IMR-90 (cell line): ENCODE results near the gene ROBO2. TPM values are rescaled to one million over a fixed set of nuclear protein-coding genes. Genes with fewer than 3 reads are reported as not detected.

Experiments
- ATAC-seq: fragments of 200-7000 bp; cut with Tn5 transposase; 2 replicates; pipeline ENCODE4 v1.9.1; 2020; ENCODE audit warnings: low read depth, mild to moderate bottlenecking, moderate library complexity
- BruUV-seq: library from RNA; stranded (reverse); fragments of 400-500 nt; replicated peaks from 2 replicates; lab custom pipeline; 2021; lab: Mats Ljungman, UMichigan
- CTCF ChIA-PET: fragments of 300-600 bp; formaldehyde crosslinking; extraction: SDS; loops from one replicate; lab custom pipeline; 2021; ENCODE audit warnings: antibody characterized with exemption; lab: Yijun Ruan, JAX
- POLR2A ChIA-PET: fragments of 300-600 bp; sonication (Branson Sonifier 250); formaldehyde crosslinking; loops from one replicate; lab custom pipeline; 2022; ENCODE audit warnings: antibody characterized with exemption; ENCODE audit not compliant: unreplicated experiment; lab: Charles Lee
- DNase-seq: peaks from one replicate; pipeline ENCODE4 v3.0.0; 2013
- H2AFZ ChIP-seq: replicated peaks from 2 replicates; pipeline ENCODE3; 2013; ENCODE audit warnings: low read length, mild to moderate bottlenecking; ENCODE audit not compliant: poor library complexity
- H2AK5ac ChIP-seq: 2 replicates; pipeline ENCODE4 v1.6.1; 2013; ENCODE audit warnings: low read depth, low read length, inconsistent platforms
- H2AK9ac ChIP-seq: replicated peaks from 2 replicates; pipeline ENCODE3; 2013; ENCODE audit warnings: mild to moderate bottlenecking, low read depth, low read length, moderate library complexity; ENCODE audit not compliant: poor library complexity
- H2BK120ac ChIP-seq: 2 replicates; pipeline ENCODE4 v1.6.1; 2013; ENCODE audit warnings: low read depth, low read length, inconsistent platforms
- H2BK15ac ChIP-seq: 3 replicates; pipeline ENCODE4 v1.6.1; 2013; ENCODE audit warnings: low read depth, low read length, inconsistent platforms
- H2BK20ac ChIP-seq: 2 replicates; pipeline ENCODE4 v1.6.1; 2013; ENCODE audit warnings: low read depth, mild to moderate bottlenecking, inconsistent platforms, low read length, moderate library complexity
- H2BK5ac ChIP-seq: 2 replicates; pipeline ENCODE4 v1.6.1; 2013; ENCODE audit warnings: mild to moderate bottlenecking, low read depth, low read length, inconsistent platforms; ENCODE audit not compliant: poor library complexity, severe bottlenecking
- H3K14ac ChIP-seq: replicated peaks from 2 replicates; pipeline ENCODE4 v1.6.1; 2013; ENCODE audit warnings: low read depth, low read length, inconsistent platforms
- H3K18ac ChIP-seq: 2 replicates; pipeline ENCODE4 v1.6.1; 2013; ENCODE audit warnings: low read depth, low read length, control low read depth
- H3K23ac ChIP-seq: 2 replicates; pipeline ENCODE4 v1.6.1; 2013; ENCODE audit warnings: low read depth, low read length, inconsistent platforms
- H3K27ac ChIP-seq: 2 replicates; pipeline ENCODE4 v1.5.1; 2013; ENCODE audit warnings: mild to moderate bottlenecking, control low read depth, low read length; ENCODE audit not compliant: insufficient read depth
- H3K27me3 ChIP-seq: 2 replicates; pipeline ENCODE4 v1.6.1; 2013; ENCODE audit warnings: low read length; ENCODE audit not compliant: control insufficient read depth, insufficient read depth
- H3K36me3 ChIP-seq: 2 replicates; pipeline ENCODE4 v1.6.1; 2013; ENCODE audit warnings: low read length, mixed read lengths; ENCODE audit not compliant: control insufficient read depth, insufficient read depth
- H3K4ac ChIP-seq: 2 replicates; pipeline ENCODE4 v1.6.1; 2013; ENCODE audit warnings: low read depth, low read length, inconsistent platforms
- H3K4me1 ChIP-seq: 2 replicates; pipeline ENCODE4 v1.6.1; 2013; ENCODE audit warnings: low read length, mixed read lengths; ENCODE audit not compliant: control insufficient read depth, insufficient read depth
- H3K4me2 ChIP-seq: 2 replicates; pipeline ENCODE4 v1.6.1; 2013; ENCODE audit warnings: low read depth, mild to moderate bottlenecking, control low read depth, low read length, moderate library complexity
- H3K4me3 ChIP-seq: 2 replicates; pipeline ENCODE4 v1.5.1; 2013; ENCODE audit warnings: low read depth, mild to moderate bottlenecking, control low read depth, low read length, moderate library complexity; ENCODE audit not compliant: insufficient read depth
- H3K56ac ChIP-seq: 2 replicates; pipeline ENCODE4 v1.6.1; 2013; ENCODE audit warnings: low read length, inconsistent platforms; ENCODE audit not compliant: insufficient read depth; ENCODE audit errors: extremely low read depth
- H3K79me1 ChIP-seq, 2 experiments: 2 replicates each; pipeline ENCODE4 v1.6.1; 2013; ENCODE audit warnings: low read length in 2 of 2, inconsistent platforms in 1 of 2, low read depth in 1 of 2
- H3K9ac ChIP-seq: 2 replicates; pipeline ENCODE4 v1.6.1; 2013; ENCODE audit warnings: low read depth, low read length, control low read depth
- H3K9me1 ChIP-seq: 2 replicates; pipeline ENCODE4 v1.6.1; 2013; ENCODE audit warnings: low read length, inconsistent platforms; ENCODE audit not compliant: insufficient read depth
- H3K9me3 ChIP-seq: 2 replicates; pipeline ENCODE4 v1.6.1; 2013; ENCODE audit warnings: low read length; ENCODE audit not compliant: control insufficient read depth, insufficient read depth
- H4K20me1 ChIP-seq: 2 replicates; pipeline ENCODE4 v1.6.1; 2013; ENCODE audit warnings: low read length, inconsistent platforms; ENCODE audit not compliant: insufficient read depth
- H4K5ac ChIP-seq: 2 replicates; pipeline ENCODE4 v1.6.1; 2013; ENCODE audit warnings: mild to moderate bottlenecking, low read depth, low read length, control low read depth
- H4K8ac ChIP-seq, 2 experiments: 2 replicates each; pipeline ENCODE4 v1.6.1; 2013; ENCODE audit warnings: low read depth in 2 of 2, low read length in 2 of 2, control low read depth in 1 of 2, inconsistent platforms in 1 of 2
- H4K91ac ChIP-seq: 2 replicates; pipeline ENCODE4 v1.6.1; 2013; ENCODE audit warnings: low read depth, low read length, inconsistent platforms; ENCODE audit not compliant: insufficient read depth
- BHLHE40 ChIP-seq: fragments of 150-350 bp; IDR thresholded peaks from 2 replicates; pipeline ENCODE4 v1.6.1; 2016; ENCODE audit warnings: mild to moderate bottlenecking, low read depth, low read length
- CEBPB ChIP-seq: IDR thresholded peaks from 2 replicates; pipeline ENCODE4 v1.6.1; 2012; ENCODE audit warnings: low read depth, low read length, improper control_type of control experiment
- ELK1 ChIP-seq: fragments of 150-350 bp; IDR thresholded peaks from 2 replicates; pipeline ENCODE4 v1.6.1; 2016; ENCODE audit warnings: low read depth, mild to moderate bottlenecking, low read length, moderate library complexity, borderline replicate concordance
- FOS ChIP-seq: fragments of 150-350 bp; IDR thresholded peaks from 2 replicates; pipeline ENCODE4 v1.6.1; 2016; ENCODE audit warnings: low read depth, low read length
- MAFK ChIP-seq: IDR thresholded peaks from 2 replicates; pipeline ENCODE4 v1.6.1; 2012; ENCODE audit warnings: low read depth, low read length, improper control_type of control experiment
- MAZ ChIP-seq: IDR thresholded peaks from 2 replicates; pipeline ENCODE4 v1.6.1; 2012; ENCODE audit warnings: low read depth, mild to moderate bottlenecking, low read length, improper control_type of control experiment, moderate library complexity, borderline replicate concordance
- MXI1 ChIP-seq: IDR thresholded peaks from 2 replicates; pipeline ENCODE4 v1.6.1; 2012; ENCODE audit warnings: low read depth, mild to moderate bottlenecking, low read length, moderate library complexity, borderline replicate concordance
- NFE2L2 ChIP-seq: fragments of 150-350 bp; IDR thresholded peaks from 2 replicates; pipeline ENCODE4 v1.6.1; 2016; ENCODE audit warnings: low read depth, mild to moderate bottlenecking, low read length
- POLR2A ChIP-seq: IDR thresholded peaks from 2 replicates; pipeline ENCODE4 v1.6.1; 2012; ENCODE audit warnings: mild to moderate bottlenecking, low read depth, low read length
- RAD21 ChIP-seq: IDR thresholded peaks from 2 replicates; pipeline ENCODE4 v1.6.1; 2012; ENCODE audit warnings: low read length, improper control_type of control experiment
- RCOR1 ChIP-seq: IDR thresholded peaks from 2 replicates; pipeline ENCODE4 v1.6.1; 2012; ENCODE audit warnings: mild to moderate bottlenecking, low read length, improper control_type of control experiment; ENCODE audit not compliant: insufficient replicate concordance
- RFX5 ChIP-seq: IDR thresholded peaks from 2 replicates; pipeline ENCODE4 v1.8.0; 2012; ENCODE audit warnings: low read depth, mild to moderate bottlenecking, low read length, moderate library complexity
- SMC3 ChIP-seq: fragments of 150-350 bp; IDR thresholded peaks from 2 replicates; pipeline ENCODE4 v1.6.1; 2016; ENCODE audit warnings: low read depth, mild to moderate bottlenecking, antibody characterized with exemption, low read length, moderate library complexity
- USF2 ChIP-seq: fragments of 150-350 bp; IDR thresholded peaks from 2 replicates; pipeline ENCODE4 v1.6.1; 2017; ENCODE audit warnings: mild to moderate bottlenecking, antibody characterized with exemption, low read length, low read depth
- WGBS, 2 experiments: methylation state at CpG; one replicate each; pipeline versions ENCODE4 v1.1.5 to v1.1.7; 2013; ENCODE audit warnings: missing lambda C conversion rate in 2 of 2; ENCODE audit not compliant: insufficient read length in 1 of 2; ENCODE audit errors: extremely low coverage in 2 of 2; 5-methylcytosine and 5-hydroxymethylcytosine counted together
- dilution Hi-C: fragments of 300-500 bp; cut with HindIII; formaldehyde crosslinking; loops from one replicate; pipeline ENCODE4 v1.14.3; 2018; ENCODE audit warnings: low sequenced_read_pairs; ENCODE audit not compliant: unreplicated experiment
- in situ Hi-C: fragments of 300-500 bp; cut with MboI; formaldehyde crosslinking; loops from 3 replicates; pipeline ENCODE4 v1.14.3; 2019; ENCODE audit warnings: low sequenced_read_pairs, inconsistent platforms, mixed read lengths
- intact Hi-C: fragments of 100-400 bp; cut with micrococcal nuclease; formaldehyde crosslinking; loops from 2 replicates; pipeline ENCODE4 v1.10.0; 2022
- polyA plus RNA-seq, 3 experiments: library from polyadenylated mRNA; depleted of rRNA; stranded (reverse); fragments of >200 nt; gene quantifications; 2 replicates each; pipeline ENCODE4 v1.2.3, GENCODE V29; 2012; ENCODE audit warnings: low replicate concordance in 1 of 3
- total RNA-seq: library from RNA; depleted of rRNA; stranded (reverse); fragments of >200 nt; gene quantifications from 2 replicates; pipeline ENCODE4 v1.2.3, GENCODE V29; 2012
- TF ChIP-seq, protein P1 (sequence below): conservative IDR thresholded peaks from 2 replicates; pipeline ENCODE4 v1.5.1; 2012; ENCODE audit warnings: mild to moderate bottlenecking, low read depth, low read length, improper control_type of control experiment

The ROBO2 gene
- total and polyA plus RNA-seq, 2 of the 4 experiments (the other 2 are of a cell fraction), result 9.3 to 14.5 TPM

GRCh38 chr3:77620009-77620408, 580.1 kb downstream of the ROBO2 start:
- H3K18ac ChIP-seq, result no peak overlapping the region
- no CpG with 5 or more reads among the region's 1 CpG for WGBS, 2 experiments
- no peak overlapping the region for H2AK9ac ChIP-seq
- no peak overlapping the region for H4K5ac ChIP-seq
- H3K4ac ChIP-seq, result no peak overlapping the region
- intact Hi-C loops (no loop called here), dilution Hi-C loops (no loop called here), in situ Hi-C loops (no loop called here)
- ChIA-PET POLR2A (no interaction called here), CTCF (no interaction called here)
- no peaks in the 10 kb centered on the region for H3K9me3 ChIP-seq
- no peaks in the 10 kb centered on the region for H3K9me1 ChIP-seq
- no TSS peak for BruUV-seq
- H4K91ac ChIP-seq, result no peak overlapping the region
- H3K4me1 ChIP-seq, result no peaks in the 10 kb centered on the region
- H4K20me1 ChIP-seq, result no peaks in the 10 kb centered on the region
- no peak overlapping the region for H2BK15ac ChIP-seq
- no peak overlapping the region for H3K23ac ChIP-seq
- no peak overlapping the region for H2AFZ ChIP-seq
- no peak overlapping the region for H3K4me3 ChIP-seq
- H3K9ac ChIP-seq, result no peak overlapping the region
- H3K36me3 ChIP-seq, result no peaks in the 10 kb centered on the region
- H4K8ac ChIP-seq, result no peak overlapping the region
- H3K27ac ChIP-seq, result no peak overlapping the region
- H3K79me1 ChIP-seq, result no peaks in the 10 kb centered on the region
- no peak overlapping the region for H3K56ac ChIP-seq
- no peak overlapping the region for H2BK5ac ChIP-seq
- ATAC-seq, result 0 out of 2 replicates have a peak, but pooled peaks have one; percentile 40
- H2AK5ac ChIP-seq, result no peak overlapping the region
- H2BK120ac ChIP-seq, result no peak overlapping the region
- H2BK20ac ChIP-seq, result no peak overlapping the region
- no peak overlapping the region for H3K14ac ChIP-seq
- no peak overlapping the region for H3K4me2 ChIP-seq
- peak; percentile 24 for DNase-seq
- no peaks in the 10 kb centered on the region for H3K27me3 ChIP-seq
- TF ChIP-seq FOS, result no peak
- no peak for TF ChIP-seq USF2
- no peak for TF ChIP-seq BHLHE40
- TF ChIP-seq NFE2L2, result no peak
- TF ChIP-seq POLR2A, result no peak
- TF ChIP-seq MAZ, result no peak
- TF ChIP-seq RFX5, result no peak
- TF ChIP-seq, protein P1, sequence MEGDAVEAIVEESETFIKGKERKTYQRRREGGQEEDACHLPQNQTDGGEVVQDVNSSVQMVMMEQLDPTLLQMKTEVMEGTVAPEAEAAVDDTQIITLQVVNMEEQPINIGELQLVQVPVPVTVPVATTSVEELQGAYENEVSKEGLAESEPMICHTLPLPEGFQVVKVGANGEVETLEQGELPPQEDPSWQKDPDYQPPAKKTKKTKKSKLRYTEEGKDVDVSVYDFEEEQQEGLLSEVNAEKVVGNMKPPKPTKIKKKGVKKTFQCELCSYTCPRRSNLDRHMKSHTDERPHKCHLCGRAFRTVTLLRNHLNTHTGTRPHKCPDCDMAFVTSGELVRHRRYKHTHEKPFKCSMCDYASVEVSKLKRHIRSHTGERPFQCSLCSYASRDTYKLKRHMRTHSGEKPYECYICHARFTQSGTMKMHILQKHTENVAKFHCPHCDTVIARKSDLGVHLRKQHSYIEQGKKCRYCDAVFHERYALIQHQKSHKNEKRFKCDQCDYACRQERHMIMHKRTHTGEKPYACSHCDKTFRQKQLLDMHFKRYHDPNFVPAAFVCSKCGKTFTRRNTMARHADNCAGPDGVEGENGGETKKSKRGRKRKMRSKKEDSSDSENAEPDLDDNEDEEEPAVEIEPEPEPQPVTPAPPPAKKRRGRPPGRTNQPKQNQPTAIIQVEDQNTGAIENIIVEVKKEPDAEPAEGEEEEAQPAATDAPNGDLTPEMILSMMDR, result no peak
- no peak for TF ChIP-seq CEBPB
- no peak for TF ChIP-seq SMC3
- no peak for TF ChIP-seq RAD21
- no peak for TF ChIP-seq MXI1
- TF ChIP-seq RCOR1, result no peak
- TF ChIP-seq MAFK, result no peak
- no peak for TF ChIP-seq ELK1
